Cardiac fibroblast (primary cell): ENCODE results near the gene OLAH.
A peak's percentile ranks its signal among the peaks of the same experiment; 100 is the strongest.
"Not testable (repeated sequence)": the region's sequence is repeated elsewhere in the genome, so short reads cannot be mapped to it uniquely, and the experiment has no call there.

Experiments used
- DNase-seq, 2 donors: peaks; one replicate each; pipeline versions ENCODE4 v3.0.0 to v3.0.0-alpha.2; 2010; ENCODE audit warnings: low read depth in 2 of 2
- H3K4me3 ChIP-seq, 2 donors: replicated peaks in 1 of 2; 1 replicate in 1 of 2; 2 replicates in 1 of 2; pipeline ENCODE4 v1.5.1; 2011; ENCODE audit warnings: low read depth in 2 of 2, low read length in 2 of 2, mild to moderate bottlenecking in 2 of 2, moderate library complexity in 1 of 2
- TF ChIP-seq, protein P1 (sequence below): IDR thresholded peaks from one replicate; pipeline ENCODE4 v1.5.1; 2011; ENCODE audit warnings: low read depth, mild to moderate bottlenecking, low read length, inconsistent platforms

Gene OLAH

GRCh38 chr10:15043674-15044073 lies at the start of gene OLAH:
Gene OLAH, plus strand, starts transcription at chr10:15043943. Its CDS starts 3,346 bp downstream, at chr10:15047289.
- TF ChIP-seq, protein P1, sequence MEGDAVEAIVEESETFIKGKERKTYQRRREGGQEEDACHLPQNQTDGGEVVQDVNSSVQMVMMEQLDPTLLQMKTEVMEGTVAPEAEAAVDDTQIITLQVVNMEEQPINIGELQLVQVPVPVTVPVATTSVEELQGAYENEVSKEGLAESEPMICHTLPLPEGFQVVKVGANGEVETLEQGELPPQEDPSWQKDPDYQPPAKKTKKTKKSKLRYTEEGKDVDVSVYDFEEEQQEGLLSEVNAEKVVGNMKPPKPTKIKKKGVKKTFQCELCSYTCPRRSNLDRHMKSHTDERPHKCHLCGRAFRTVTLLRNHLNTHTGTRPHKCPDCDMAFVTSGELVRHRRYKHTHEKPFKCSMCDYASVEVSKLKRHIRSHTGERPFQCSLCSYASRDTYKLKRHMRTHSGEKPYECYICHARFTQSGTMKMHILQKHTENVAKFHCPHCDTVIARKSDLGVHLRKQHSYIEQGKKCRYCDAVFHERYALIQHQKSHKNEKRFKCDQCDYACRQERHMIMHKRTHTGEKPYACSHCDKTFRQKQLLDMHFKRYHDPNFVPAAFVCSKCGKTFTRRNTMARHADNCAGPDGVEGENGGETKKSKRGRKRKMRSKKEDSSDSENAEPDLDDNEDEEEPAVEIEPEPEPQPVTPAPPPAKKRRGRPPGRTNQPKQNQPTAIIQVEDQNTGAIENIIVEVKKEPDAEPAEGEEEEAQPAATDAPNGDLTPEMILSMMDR, result no peak
- DNase-seq, result peak in 1 of 2 donors; percentile 82
- peak within 1 kb of the TSS in 1 of 2 donors; percentile 33 for H3K4me3 ChIP-seq

DNA sequence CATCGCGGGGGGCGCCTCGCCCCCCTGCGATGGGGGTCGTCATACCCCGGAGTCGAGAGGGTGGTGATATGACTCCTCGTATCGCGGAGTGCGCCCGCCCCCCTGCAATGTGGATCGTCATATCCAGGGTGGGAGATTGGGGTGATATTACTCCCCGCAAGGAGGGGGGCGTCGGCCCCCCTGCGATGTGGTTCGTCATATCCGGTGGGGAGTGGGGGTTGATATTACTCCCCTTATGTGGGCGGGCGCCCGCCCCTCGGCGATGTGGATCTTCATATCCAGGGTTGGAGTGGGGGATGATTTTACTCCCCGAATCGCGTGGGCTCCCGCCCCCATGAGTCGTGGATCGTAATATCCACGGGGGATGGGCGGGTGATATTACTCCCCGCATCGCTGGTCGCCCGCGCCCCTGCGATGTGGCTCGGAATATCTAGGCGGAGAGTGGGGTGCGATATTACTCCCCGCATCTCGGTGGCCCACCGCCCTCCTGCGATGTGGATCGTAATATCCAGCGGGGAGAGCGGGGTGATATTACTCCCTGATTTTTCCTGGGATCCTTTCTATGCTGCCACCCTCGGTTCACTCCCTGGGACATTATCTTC lies 47.7 kb upstream of the OLAH start:
- H3K4me3 ChIP-seq, result no peak overlapping the region

DNA sequence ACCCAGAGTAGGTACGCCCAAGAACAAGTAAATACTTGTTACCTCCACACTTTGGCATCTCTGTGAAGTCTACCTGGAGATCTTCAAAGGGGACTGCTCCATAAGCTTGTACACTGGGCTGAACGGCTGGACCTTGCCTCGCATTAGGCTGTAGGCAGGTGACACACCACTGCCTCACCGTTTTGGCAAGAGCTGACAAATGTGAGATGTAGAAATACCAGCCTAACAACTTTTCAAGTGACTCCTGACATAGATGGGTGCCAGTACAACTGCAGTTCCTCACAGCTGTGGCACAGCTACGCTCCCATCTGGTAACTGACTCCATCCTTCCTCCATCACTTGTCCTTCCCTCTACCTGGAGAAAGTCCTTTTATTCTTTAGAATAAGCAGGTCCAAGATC lies 30.2 kb upstream of the OLAH start:
- H3K4me3 ChIP-seq, DNase-seq: not testable (repeated sequence)

More for the DNA sequence above, 47.7 kb upstream of the OLAH start:
- no peak for DNase-seq
- TF ChIP-seq, protein P1, result no peak

GRCh38 chr10:15015451-15015850 lies 28.3 kb upstream of the OLAH start:
- TF ChIP-seq, protein P1, result no peak
- no peak overlapping the region for H3K4me3 ChIP-seq
- no peak for DNase-seq

DNA sequence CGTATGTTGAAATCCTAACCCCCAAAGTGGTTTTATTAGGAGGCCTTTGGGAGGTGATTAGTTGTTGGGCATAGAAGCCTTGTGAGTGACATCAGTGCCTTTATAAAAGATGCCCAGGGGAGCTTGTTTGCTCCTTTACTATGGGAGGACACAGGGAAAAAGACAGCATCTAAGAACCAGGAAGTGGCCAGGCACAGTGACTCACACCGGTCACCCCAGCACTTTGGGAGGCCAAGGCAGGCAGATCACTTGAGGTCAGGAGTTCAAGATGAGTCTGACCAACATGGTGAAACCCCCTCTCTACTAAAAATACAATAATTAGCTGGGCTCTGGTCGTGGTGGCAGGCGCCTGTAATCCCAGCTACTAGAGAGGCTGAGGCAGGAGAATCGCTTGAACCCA lies 22.8 kb upstream of the OLAH start:
- H3K4me3 ChIP-seq, result not testable (repeated sequence)
- DNase-seq, result peak in 1 of 2 donors; percentile 32

DNA sequence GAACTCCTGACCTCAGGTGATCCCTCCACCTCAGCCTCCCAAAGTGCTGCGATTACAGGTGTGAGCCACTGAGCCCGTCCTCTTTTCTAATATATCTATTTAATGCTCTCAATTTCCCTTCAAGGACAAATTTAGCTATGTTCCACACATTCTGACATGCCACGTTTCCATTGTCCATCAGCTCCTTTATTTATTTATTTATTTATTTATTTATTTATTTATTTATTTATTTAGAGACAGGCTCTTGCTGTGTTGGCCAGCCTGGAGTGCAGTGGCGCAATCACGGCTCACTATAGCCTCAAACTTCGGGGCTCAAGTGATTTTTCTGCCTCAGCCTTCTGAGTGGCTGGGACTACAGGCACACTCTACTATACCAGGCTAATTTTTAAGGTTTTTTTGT lies 20.7 kb upstream of the OLAH start:
- H3K4me3 ChIP-seq, DNase-seq: not testable (repeated sequence)

DNA sequence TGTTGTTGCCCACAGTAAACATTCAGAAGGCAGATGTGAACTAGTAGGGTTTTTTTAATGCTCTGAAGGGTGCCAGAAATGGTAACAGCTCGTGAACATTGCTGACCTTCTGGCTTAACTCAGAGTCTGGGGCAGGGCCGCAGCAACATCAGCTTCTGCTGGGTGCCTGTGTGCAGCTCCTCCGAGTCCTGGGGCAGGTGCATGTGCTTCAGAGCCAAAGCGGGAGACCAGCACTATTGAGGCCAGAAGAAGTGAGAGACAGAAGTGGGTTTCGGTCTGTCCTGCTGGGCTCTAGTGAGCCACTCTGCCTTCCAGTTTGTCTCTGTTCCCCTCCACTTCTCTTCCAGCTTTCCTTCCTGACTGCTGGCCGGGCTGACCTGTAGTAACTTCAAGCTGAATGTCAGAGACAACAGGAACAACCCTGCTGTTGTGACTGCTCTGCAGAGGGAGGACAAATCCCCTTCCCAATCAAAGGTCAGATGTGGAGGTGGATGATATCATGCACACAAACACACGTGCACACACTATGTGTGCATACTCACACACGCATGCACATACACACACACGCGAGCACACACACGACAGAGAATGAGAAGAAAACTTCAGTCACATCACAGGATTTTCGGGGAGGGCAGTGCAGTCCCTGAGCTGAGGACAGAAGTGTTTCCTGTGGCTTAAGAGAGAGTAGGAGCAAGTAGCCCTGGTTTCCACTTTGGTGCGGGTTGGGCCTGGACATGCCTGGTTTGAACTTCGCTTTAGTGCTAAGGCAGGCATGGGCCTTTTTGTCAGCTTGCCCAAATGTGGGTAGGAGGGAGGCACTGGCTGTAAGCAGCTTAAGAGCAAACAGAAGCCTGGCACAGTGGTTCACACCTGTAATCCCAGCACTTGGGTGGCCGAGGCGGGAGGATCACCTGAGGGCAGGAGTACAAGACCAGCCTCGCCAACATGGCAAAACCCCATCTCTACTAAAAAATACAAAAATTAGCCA lies 19.4 kb upstream of the OLAH start:
- DNase-seq, H3K4me3 ChIP-seq: not testable (repeated sequence)

DNA sequence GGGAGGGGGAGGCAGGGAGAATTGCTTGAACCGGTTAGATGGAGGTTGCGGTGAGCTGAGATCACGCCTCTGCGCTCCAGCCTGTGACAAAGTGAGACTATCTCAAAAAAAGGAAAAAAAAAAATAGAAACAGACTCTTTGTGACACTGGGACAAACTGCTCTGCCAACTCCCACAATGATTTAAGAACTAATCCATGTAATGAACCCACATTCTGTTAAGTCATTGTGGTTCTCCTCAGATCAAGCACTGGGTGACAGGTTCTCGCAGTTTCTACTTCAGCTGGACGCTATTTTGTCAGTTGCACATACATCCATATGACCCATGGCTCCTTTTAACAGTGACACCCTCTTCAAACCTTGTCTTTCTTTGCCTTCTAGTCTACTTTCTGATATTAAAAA lies 18.7 kb upstream of the OLAH start:
- DNase-seq, H3K4me3 ChIP-seq: not testable (repeated sequence)

GRCh38 chr10:15027741-15028140 lies 16.0 kb upstream of the OLAH start:
- TF ChIP-seq, protein P1, result no peak
- DNase-seq, result peak; percentile 8 to 33
- no peak overlapping the region for H3K4me3 ChIP-seq
